ENCODE measurements around the gene COL25A1.
"Not testable (repeated sequence)": the region's sequence is repeated elsewhere in the genome, so short reads cannot be mapped to it uniquely, and the experiment has no call there.

COL25A1 gene

GRCh38 chr4:109166586-109166985, 135.9 kb downstream of the COL25A1 start:
- no peak for DNase-seq

GRCh38 chr4:109166126-109166525, 136.3 kb downstream of the COL25A1 start:
- no peak for DNase-seq

GRCh38 chr4:109164011-109164410, 138.4 kb downstream of the COL25A1 start:
- DNase-seq = no peak

GRCh38 chr4:109163493-109163892, 139.0 kb downstream of the COL25A1 start:
- no peak for DNase-seq

- DNase-seq = no peak
Measured at GRCh38 chr4:109162759-109163158, 139.7 kb downstream of the COL25A1 start.

- DNase-seq = no peak
Measured at GRCh38 chr4:109160494-109160893, 142.0 kb downstream of the COL25A1 start.

- DNase-seq = no peak
Measured at GRCh38 chr4:109157696-109158095, 144.8 kb downstream of the COL25A1 start.

GRCh38 chr4:109157205-109157604, 145.3 kb downstream of the COL25A1 start:
- no peak for DNase-seq

- DNase-seq = no peak
Measured at GRCh38 chr4:109156356-109156755, 146.1 kb downstream of the COL25A1 start.

- no peak for DNase-seq
Measured at GRCh38 chr4:109155682-109156283, 146.7 kb downstream of the COL25A1 start.

GRCh38 chr4:109155084-109155483, 147.4 kb downstream of the COL25A1 start:
- no peak for DNase-seq

- no peak for DNase-seq
Measured at GRCh38 chr4:109154424-109154823, 148.0 kb downstream of the COL25A1 start.

GRCh38 chr4:109149836-109150235, 152.6 kb downstream of the COL25A1 start:
- no peak for DNase-seq

- DNase-seq = no peak
Measured at GRCh38 chr4:109148577-109149075, 153.8 kb downstream of the COL25A1 start.

GRCh38 chr4:109147135-109147534, 155.3 kb downstream of the COL25A1 start:
- DNase-seq = no peak

- no peak for DNase-seq
Measured at GRCh38 chr4:109146499-109146898, 156.0 kb downstream of the COL25A1 start.

- DNase-seq = not testable (repeated sequence)
Measured at GRCh38 chr4:109138125-109138524, 164.3 kb downstream of the COL25A1 start.

GRCh38 chr4:109134921-109135320, 167.5 kb downstream of the COL25A1 start:
- no peak for DNase-seq

- no peak for DNase-seq
Measured at GRCh38 chr4:109134268-109134667, 168.2 kb downstream of the COL25A1 start.

- DNase-seq = no peak
Measured at GRCh38 chr4:109131559-109131958, 170.9 kb downstream of the COL25A1 start.

GRCh38 chr4:109128589-109128988, 173.9 kb downstream of the COL25A1 start:
- no peak for DNase-seq

GRCh38 chr4:109127866-109128265, 174.6 kb downstream of the COL25A1 start:
- DNase-seq = no peak

- no peak for DNase-seq
Measured at GRCh38 chr4:109126856-109127255, 175.6 kb downstream of the COL25A1 start.

GRCh38 chr4:109125084-109125483, 177.4 kb downstream of the COL25A1 start:
- DNase-seq = no peak

GRCh38 chr4:109123951-109124350, 178.5 kb downstream of the COL25A1 start:
- no peak for DNase-seq

Data from NCI-H1930 (cell line).